Endothelial cell (in vitro differentiated cells): ENCODE data around the gene RPL37A. TPM values are rescaled to one million over a fixed set of nuclear protein-coding genes. Genes with fewer than 3 reads are reported as not detected.

Experiments
- DNase-seq: peaks from one replicate; pipeline ENCODE4 v3.0.0; 2021; ENCODE audit warnings: low spot score
- H3K27ac Mint-ChIP-seq: one replicate; pipeline ENCODE4 v1.8.0; 2021; ENCODE audit warnings: mixed read lengths, inconsistent platforms; ENCODE audit not compliant: unreplicated experiment
- H3K27me3 Mint-ChIP-seq: one replicate; pipeline ENCODE4 v1.8.0; 2021; ENCODE audit warnings: mild to moderate bottlenecking, moderate library complexity, mixed read lengths, inconsistent platforms; ENCODE audit not compliant: unreplicated experiment
- H3K36me3 Mint-ChIP-seq: one replicate; pipeline ENCODE4 v1.8.0; 2021; ENCODE audit warnings: mild to moderate bottlenecking, low read depth, mixed read lengths, inconsistent platforms; ENCODE audit not compliant: unreplicated experiment
- H3K4me1 Mint-ChIP-seq: one replicate; pipeline ENCODE4 v1.8.0; 2021; ENCODE audit warnings: mild to moderate bottlenecking, mixed read lengths, inconsistent platforms; ENCODE audit not compliant: unreplicated experiment
- H3K4me3 Mint-ChIP-seq: one replicate; pipeline ENCODE4 v1.8.0; 2021; ENCODE audit warnings: mild to moderate bottlenecking, mixed read lengths, inconsistent platforms; ENCODE audit not compliant: unreplicated experiment
- H3K9me3 Mint-ChIP-seq: one replicate; pipeline ENCODE4 v1.8.0; 2021; ENCODE audit warnings: mixed read lengths, inconsistent platforms; ENCODE audit not compliant: unreplicated experiment
- total RNA-seq: library from RNA; stranded (reverse); fragmentation: NEBNext Ultra II Directional; extraction: Animal tissue kit (Norgen Biotek cat#: 25700); gene quantifications from one replicate; pipeline ENCODE4 v1.2.1, GENCODE V29; 2021; ENCODE audit not compliant: unreplicated experiment
- TF ChIP-seq, protein P1 (sequence below): fragments of 200-600 bp; sonication (generic); IDR thresholded peaks from one replicate; pipeline ENCODE4 v1.5.0; 2021; ENCODE audit warnings: antibody characterized with exemption; ENCODE audit not compliant: unreplicated experiment

RPL37A gene
- total RNA-seq, 1 donor from 2014 or later: 2,729 TPM

- TF ChIP-seq, protein P1, sequence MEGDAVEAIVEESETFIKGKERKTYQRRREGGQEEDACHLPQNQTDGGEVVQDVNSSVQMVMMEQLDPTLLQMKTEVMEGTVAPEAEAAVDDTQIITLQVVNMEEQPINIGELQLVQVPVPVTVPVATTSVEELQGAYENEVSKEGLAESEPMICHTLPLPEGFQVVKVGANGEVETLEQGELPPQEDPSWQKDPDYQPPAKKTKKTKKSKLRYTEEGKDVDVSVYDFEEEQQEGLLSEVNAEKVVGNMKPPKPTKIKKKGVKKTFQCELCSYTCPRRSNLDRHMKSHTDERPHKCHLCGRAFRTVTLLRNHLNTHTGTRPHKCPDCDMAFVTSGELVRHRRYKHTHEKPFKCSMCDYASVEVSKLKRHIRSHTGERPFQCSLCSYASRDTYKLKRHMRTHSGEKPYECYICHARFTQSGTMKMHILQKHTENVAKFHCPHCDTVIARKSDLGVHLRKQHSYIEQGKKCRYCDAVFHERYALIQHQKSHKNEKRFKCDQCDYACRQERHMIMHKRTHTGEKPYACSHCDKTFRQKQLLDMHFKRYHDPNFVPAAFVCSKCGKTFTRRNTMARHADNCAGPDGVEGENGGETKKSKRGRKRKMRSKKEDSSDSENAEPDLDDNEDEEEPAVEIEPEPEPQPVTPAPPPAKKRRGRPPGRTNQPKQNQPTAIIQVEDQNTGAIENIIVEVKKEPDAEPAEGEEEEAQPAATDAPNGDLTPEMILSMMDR: no peak
- Mint-ChIP-seq H3K4me3 (no peak overlapping the region), H3K36me3 (no peaks in the 10 kb centered on the region), H3K4me1 (peaks cover 41% of the 10 kb centered on the region), H3K9me3 (no peaks in the 10 kb centered on the region), H3K27me3 (peaks cover 3% of the 10 kb centered on the region), H3K27ac (no peak overlapping the region)
- DNase-seq: no peak
Observed at GRCh38 chr2:216493334-216493685, 5.3 kb upstream of the RPL37A start.

- Mint-ChIP-seq H3K9me3 (no peaks in the 10 kb centered on the region), H3K4me1 (peaks cover 54% of the 10 kb centered on the region), H3K27ac (no peak overlapping the region), H3K27me3 (peaks cover 3% of the 10 kb centered on the region), H3K36me3 (peaks cover 9% of the 10 kb centered on the region), H3K4me3 (no peak overlapping the region)
- no peak for DNase-seq
- TF ChIP-seq, protein P1: no peak
Observed at GRCh38 chr2:216495656-216496055, 3.0 kb upstream of the RPL37A start.

- no peak for DNase-seq
- Mint-ChIP-seq H3K4me1 (peaks cover 54% of the 10 kb centered on the region), H3K27me3 (peaks cover 3% of the 10 kb centered on the region), H3K36me3 (peaks cover 21% of the 10 kb centered on the region), H3K4me3 (peak overlapping the region; percentile 99), H3K9me3 (no peaks in the 10 kb centered on the region), H3K27ac (peak overlapping the region; percentile 89)
- TF ChIP-seq, protein P1: no peak
Observed at GRCh38 chr2:216497382-216498069, 1.1 kb upstream of the RPL37A start.

DNA sequence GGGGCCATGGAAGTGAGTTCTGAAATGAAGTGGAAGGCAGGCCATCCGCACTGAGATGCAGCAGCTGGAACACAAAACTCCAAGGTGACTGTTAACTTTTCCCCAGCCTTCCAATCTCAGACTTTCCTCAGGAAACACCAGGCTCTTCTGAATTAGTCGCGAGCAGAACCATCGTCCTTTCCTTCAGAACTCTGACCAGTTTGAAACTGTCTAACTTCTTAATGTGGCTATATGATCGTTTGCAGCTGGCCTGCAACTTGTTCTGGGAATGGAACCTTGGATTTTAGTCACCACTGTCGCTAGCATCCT is 620 bp upstream of the RPL37A start:
- no peaks in the 10 kb centered on the region for H3K27me3 Mint-ChIP-seq
- TF ChIP-seq, protein P1: no peak
- H3K9me3 Mint-ChIP-seq: no peaks in the 10 kb centered on the region
- DNase-seq: no peak
- H3K36me3 Mint-ChIP-seq: peaks cover 26% of the 10 kb centered on the region
- H3K27ac Mint-ChIP-seq: peak overlapping the region; percentile 89
- peaks cover 53% of the 10 kb centered on the region for H3K4me1 Mint-ChIP-seq
- H3K4me3 Mint-ChIP-seq: peak overlapping the region; percentile 99

- H3K27ac Mint-ChIP-seq: peak overlapping the region; percentile 89
- peak overlapping the region; percentile 99 for H3K4me3 Mint-ChIP-seq
- peaks cover 52% of the 10 kb centered on the region for H3K4me1 Mint-ChIP-seq
- H3K27me3 Mint-ChIP-seq: no peaks in the 10 kb centered on the region
- peaks cover 37% of the 10 kb centered on the region for H3K36me3 Mint-ChIP-seq
- DNase-seq: no peak
- TF ChIP-seq, protein P1: no peak
- no peaks in the 10 kb centered on the region for H3K9me3 Mint-ChIP-seq
Observed at GRCh38 chr2:216499641-216500218, 1.1 kb downstream of the RPL37A start.
